IPS-18a (cell line): ENCODE results near the gene RBPJ.

ENCODE experiments used
- H3K27ac ChIP-seq: one replicate; pipeline ENCODE4 v1.5.1; 2013; ENCODE audit warnings: low read length
- H3K27me3 ChIP-seq: one replicate; pipeline ENCODE4 v1.6.1; 2013; ENCODE audit warnings: mild to moderate bottlenecking, low read length; ENCODE audit not compliant: control insufficient read depth, insufficient read depth
- H3K36me3 ChIP-seq: one replicate; pipeline ENCODE4 v1.6.1; 2013; ENCODE audit warnings: low read depth, low read length; ENCODE audit not compliant: control insufficient read depth
- H3K4me1 ChIP-seq: one replicate; pipeline ENCODE4 v1.6.1; 2013; ENCODE audit warnings: low read depth, low read length; ENCODE audit not compliant: control insufficient read depth
- H3K4me3 ChIP-seq: one replicate; pipeline ENCODE4 v1.5.1; 2013; ENCODE audit warnings: low read length
- H3K9ac ChIP-seq: one replicate; pipeline ENCODE4 v1.6.1; 2013; ENCODE audit warnings: mild to moderate bottlenecking, low read length, moderate library complexity
- H3K9me3 ChIP-seq: one replicate; pipeline ENCODE4 v1.6.1; 2013; ENCODE audit warnings: low read depth, low read length; ENCODE audit not compliant: control insufficient read depth

Gene RBPJ

GRCh38 chr4:26323821-26324220 is 3.0 kb downstream of the RBPJ start:
- no peaks in the 10 kb centered on the region for H3K27me3 ChIP-seq
- H3K4me1 ChIP-seq = peaks cover 15% of the 10 kb centered on the region
- H3K9ac ChIP-seq = no peak overlapping the region
- H3K9me3 ChIP-seq = no peaks in the 10 kb centered on the region
- H3K4me3 ChIP-seq = peak overlapping the region; percentile 99
- no peak overlapping the region for H3K27ac ChIP-seq
- no peaks in the 10 kb centered on the region for H3K36me3 ChIP-seq

DNA sequence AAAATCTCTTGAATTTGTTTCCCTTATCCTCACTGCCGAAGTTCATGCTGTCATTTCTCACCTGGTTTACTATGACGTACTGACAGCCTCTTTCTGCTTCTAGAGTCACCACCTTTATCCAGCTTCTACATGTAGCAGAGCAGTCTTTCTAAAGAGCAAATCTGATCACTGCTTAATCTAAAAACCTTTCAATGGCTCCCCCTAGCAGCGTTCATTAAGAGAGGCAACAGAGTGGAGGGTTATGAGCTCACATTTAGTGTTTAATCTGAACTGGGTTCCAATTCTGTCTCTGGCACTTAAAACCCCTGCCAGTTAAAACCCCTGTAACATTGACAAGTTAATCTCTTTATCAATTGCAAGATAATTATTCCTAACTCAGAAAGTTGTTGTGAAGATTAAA is 4.4 kb downstream of the RBPJ start:
- H3K9ac ChIP-seq = no peak overlapping the region
- no peak overlapping the region for H3K27ac ChIP-seq
- H3K36me3 ChIP-seq = no peaks in the 10 kb centered on the region
- H3K9me3 ChIP-seq = no peaks in the 10 kb centered on the region
- peaks cover 18% of the 10 kb centered on the region for H3K4me1 ChIP-seq
- no peak overlapping the region for H3K4me3 ChIP-seq
- H3K27me3 ChIP-seq = no peaks in the 10 kb centered on the region

DNA sequence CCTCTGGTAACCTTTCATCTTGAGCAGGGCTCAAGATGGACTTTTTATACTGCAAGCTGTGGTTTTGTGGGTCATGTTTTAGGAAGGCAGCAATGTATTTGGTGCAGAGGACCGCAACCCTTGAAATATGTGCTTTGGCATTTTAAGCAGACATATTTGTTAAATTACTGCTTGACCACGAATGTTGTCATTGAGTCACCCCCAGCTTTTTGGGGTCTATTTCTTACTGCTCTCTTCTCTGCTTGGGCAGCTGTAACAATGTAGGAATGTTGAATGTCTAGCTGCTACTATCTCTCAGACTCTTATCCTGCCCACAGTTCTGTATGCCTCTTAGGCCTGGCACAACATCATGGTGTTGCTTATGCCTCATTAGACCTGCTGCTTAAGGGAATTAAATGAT is 6.0 kb downstream of the RBPJ start:
- H3K4me1 ChIP-seq = peaks cover 29% of the 10 kb centered on the region
- no peaks in the 10 kb centered on the region for H3K27me3 ChIP-seq
- H3K27ac ChIP-seq = no peak overlapping the region
- H3K9me3 ChIP-seq = no peaks in the 10 kb centered on the region
- no peak overlapping the region for H3K9ac ChIP-seq
- no peak overlapping the region for H3K4me3 ChIP-seq
- H3K36me3 ChIP-seq = no peaks in the 10 kb centered on the region

DNA sequence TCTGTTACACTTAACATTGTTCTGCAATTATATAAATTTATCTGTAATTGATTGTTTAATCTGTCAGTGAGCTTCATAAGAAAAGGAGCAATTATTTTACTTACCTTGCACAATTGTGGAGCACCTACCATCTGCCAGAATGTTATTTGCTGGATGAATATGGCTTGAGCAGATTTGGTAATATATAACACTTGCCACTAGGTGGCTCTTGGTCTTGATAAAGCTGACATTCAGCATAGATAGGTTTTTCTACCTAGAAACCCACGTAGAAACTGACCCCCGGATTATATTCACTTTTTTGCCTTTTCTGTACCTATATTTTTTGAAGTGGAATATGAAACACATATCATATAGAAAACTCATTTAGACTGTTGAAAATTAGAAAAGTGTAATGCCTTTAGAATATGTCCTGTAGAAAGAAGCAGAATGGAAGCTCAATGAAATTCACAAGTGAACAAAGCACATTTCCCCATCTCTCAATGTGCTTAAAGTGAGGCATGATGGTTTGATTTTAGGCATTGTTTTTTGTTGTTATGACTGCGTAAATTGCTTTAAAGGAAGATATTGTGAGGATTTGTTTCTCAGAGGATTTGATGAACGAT is 9.5 kb downstream of the RBPJ start:
- no peaks in the 10 kb centered on the region for H3K36me3 ChIP-seq
- peaks cover 21% of the 10 kb centered on the region for H3K4me1 ChIP-seq
- H3K27me3 ChIP-seq = no peaks in the 10 kb centered on the region
- H3K4me3 ChIP-seq = peak overlapping the region; percentile 13
- H3K9ac ChIP-seq = no peak overlapping the region
- H3K9me3 ChIP-seq = no peaks in the 10 kb centered on the region
- no peak overlapping the region for H3K27ac ChIP-seq

- Histone ChIP-seq H3K4me1 (peaks cover 21% of the 10 kb centered on the region), H3K9ac (no peak overlapping the region), H3K4me3 (no peak overlapping the region), H3K9me3 (no peaks in the 10 kb centered on the region), H3K27ac (no peak overlapping the region), H3K36me3 (no peaks in the 10 kb centered on the region), H3K27me3 (no peaks in the 10 kb centered on the region)
These were observed 10.1 kb downstream of the RBPJ start for GRCh38 chr4:26330946-26331345.

DNA sequence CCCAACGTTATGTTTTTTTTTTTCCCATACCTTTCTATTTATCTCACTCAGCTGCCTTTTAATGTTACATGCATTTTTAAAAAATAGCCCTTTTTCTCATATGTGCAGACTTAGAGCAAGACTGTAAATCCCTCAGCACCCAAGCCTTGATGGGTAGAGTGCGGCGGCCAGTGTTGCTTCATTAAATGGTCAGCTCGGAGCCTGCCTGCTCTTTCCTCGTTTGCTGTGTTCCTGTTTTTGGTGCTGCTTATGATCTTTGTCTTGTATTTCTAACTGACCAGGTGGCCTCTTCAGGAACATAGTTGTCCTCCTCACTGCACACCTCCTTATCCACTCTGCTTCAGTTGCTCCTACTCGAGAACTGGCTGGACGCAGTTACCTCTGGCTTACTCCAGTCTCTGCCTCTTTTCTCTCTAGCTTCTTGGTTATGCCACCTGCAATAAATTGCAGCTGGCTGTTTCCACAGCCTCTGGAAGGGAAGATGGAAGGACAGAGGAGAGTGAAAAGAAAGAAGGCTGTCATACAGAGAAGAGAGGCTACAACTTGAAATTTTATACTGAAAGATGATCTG is 10.7 kb downstream of the RBPJ start:
- Histone ChIP-seq H3K9ac (no peak overlapping the region), H3K36me3 (no peaks in the 10 kb centered on the region), H3K4me1 (peaks cover 21% of the 10 kb centered on the region), H3K9me3 (no peaks in the 10 kb centered on the region), H3K27me3 (no peaks in the 10 kb centered on the region), H3K27ac (no peak overlapping the region), H3K4me3 (no peak overlapping the region)

- Histone ChIP-seq H3K4me3 (no peak overlapping the region), H3K9me3 (no peaks in the 10 kb centered on the region), H3K9ac (no peak overlapping the region), H3K4me1 (peaks cover 21% of the 10 kb centered on the region), H3K36me3 (no peaks in the 10 kb centered on the region), H3K27ac (no peak overlapping the region), H3K27me3 (no peaks in the 10 kb centered on the region)
These were observed 13.6 kb downstream of the RBPJ start for GRCh38 chr4:26334366-26334765.

- Histone ChIP-seq H3K4me3 (no peak overlapping the region), H3K4me1 (peaks cover 12% of the 10 kb centered on the region), H3K9ac (no peak overlapping the region), H3K36me3 (no peaks in the 10 kb centered on the region), H3K27me3 (no peaks in the 10 kb centered on the region), H3K27ac (no peak overlapping the region), H3K9me3 (no peaks in the 10 kb centered on the region)
These were observed 16.8 kb downstream of the RBPJ start for GRCh38 chr4:26337612-26338011.

DNA sequence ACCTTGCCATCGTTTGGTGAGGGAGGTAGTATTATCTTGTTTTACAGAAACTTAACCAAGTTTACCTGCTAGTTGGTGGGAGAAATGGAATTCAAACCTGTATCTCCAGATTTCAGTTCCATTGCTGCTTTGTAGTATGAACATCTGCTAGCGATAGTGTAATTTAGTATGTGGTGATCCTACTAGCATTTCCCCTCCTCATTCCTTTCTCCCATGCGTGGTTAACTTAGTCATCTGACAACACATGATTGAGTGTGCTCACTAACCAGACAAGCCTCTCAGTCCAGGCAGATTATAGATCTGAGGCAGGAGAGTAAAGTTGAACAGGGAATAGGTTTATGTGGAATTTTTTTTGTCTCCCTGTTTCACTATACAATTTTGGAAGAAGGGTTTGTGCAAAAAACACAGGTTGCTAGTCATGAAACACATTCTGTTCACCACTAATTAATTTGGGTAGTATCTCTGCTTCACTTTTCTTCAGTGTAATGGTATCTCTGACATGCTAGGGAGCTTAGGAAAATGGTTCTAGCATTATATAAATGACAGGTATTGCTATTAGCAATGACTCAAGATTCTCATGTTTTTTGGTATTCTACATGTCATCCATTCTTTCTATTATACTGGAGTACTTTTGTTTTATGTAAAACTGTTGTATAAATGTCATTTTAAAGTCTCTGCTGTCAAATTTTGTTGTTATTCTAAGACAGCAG is 21.7 kb downstream of the RBPJ start:
- H3K4me1 ChIP-seq = peaks cover 28% of the 10 kb centered on the region
- H3K9ac ChIP-seq = no peak overlapping the region
- H3K4me3 ChIP-seq = no peak overlapping the region
- H3K27me3 ChIP-seq = no peaks in the 10 kb centered on the region
- H3K9me3 ChIP-seq = no peaks in the 10 kb centered on the region
- H3K36me3 ChIP-seq = no peaks in the 10 kb centered on the region
- no peak overlapping the region for H3K27ac ChIP-seq

DNA sequence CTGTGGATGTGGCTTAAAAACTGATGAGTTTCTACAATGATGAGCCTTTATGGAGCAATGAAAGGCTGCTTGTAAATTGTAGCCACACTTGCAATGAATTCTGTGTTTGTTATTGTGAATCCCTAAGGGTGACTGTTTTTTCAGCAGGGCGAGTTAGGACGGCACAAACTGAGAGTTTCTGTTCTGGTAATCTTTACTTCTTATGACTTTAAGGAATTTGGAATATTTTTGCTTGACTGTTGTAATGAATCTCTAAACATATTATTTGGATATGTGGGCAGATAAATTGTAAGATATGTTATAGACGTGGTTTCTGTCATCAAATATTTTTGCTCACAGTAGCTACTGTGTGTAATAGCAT is 22.2 kb downstream of the RBPJ start:
- Histone ChIP-seq H3K4me3 (no peak overlapping the region), H3K9me3 (no peaks in the 10 kb centered on the region), H3K27me3 (no peaks in the 10 kb centered on the region), H3K4me1 (peaks cover 29% of the 10 kb centered on the region), H3K36me3 (no peaks in the 10 kb centered on the region), H3K9ac (no peak overlapping the region), H3K27ac (no peak overlapping the region)

DNA sequence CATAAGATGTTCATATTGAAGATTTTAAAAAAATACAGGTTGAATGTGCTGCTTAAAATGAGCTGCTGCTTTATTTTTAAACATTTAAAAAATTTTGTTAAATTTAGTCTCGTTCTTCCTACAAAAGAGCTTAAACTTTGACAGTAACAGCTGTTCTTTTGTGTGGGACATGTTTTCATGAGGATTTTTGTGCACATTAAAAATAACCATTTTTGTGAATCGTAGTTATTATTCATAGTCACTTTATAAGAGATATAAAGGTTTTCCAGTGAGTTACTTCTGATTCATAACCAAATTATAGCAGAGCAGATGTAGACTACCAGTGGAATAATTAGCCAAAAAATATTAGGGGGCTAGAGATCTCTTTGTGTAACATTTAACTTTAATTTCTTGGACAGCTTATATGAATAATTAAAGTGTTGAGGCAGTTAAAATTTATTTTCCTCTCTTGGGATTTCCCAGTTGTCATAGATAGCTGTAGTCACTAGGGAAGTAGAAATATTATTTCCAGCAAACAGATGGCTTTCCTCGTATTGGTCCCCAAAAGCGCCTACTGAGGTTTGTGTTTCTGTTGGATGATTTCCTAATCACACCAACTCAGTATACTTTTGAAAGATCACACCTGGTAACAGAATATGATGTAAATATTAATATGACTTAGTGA is 24.2 kb downstream of the RBPJ start:
- Histone ChIP-seq H3K27me3 (no peaks in the 10 kb centered on the region), H3K9ac (no peak overlapping the region), H3K36me3 (no peaks in the 10 kb centered on the region), H3K4me3 (no peak overlapping the region), H3K27ac (no peak overlapping the region), H3K9me3 (no peaks in the 10 kb centered on the region), H3K4me1 (peaks cover 29% of the 10 kb centered on the region)
